HG02642 (cell line): ENCODE measurements around the gene UBR7.
"Not testable (repeated sequence)": the region's sequence is repeated elsewhere in the genome, so short reads cannot be mapped to it uniquely, and the experiment has no call there.

ENCODE experiments used
- ATAC-seq: cut with Tn5 transposase; IDR thresholded peaks from one replicate; pipeline ENCODE4 v1.9.1; 2021; ENCODE audit warnings: mild to moderate bottlenecking; ENCODE audit not compliant: unreplicated experiment, poor library complexity

UBR7 gene, protein sequence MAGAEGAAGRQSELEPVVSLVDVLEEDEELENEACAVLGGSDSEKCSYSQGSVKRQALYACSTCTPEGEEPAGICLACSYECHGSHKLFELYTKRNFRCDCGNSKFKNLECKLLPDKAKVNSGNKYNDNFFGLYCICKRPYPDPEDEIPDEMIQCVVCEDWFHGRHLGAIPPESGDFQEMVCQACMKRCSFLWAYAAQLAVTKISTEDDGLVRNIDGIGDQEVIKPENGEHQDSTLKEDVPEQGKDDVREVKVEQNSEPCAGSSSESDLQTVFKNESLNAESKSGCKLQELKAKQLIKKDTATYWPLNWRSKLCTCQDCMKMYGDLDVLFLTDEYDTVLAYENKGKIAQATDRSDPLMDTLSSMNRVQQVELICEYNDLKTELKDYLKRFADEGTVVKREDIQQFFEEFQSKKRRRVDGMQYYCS

DNA sequence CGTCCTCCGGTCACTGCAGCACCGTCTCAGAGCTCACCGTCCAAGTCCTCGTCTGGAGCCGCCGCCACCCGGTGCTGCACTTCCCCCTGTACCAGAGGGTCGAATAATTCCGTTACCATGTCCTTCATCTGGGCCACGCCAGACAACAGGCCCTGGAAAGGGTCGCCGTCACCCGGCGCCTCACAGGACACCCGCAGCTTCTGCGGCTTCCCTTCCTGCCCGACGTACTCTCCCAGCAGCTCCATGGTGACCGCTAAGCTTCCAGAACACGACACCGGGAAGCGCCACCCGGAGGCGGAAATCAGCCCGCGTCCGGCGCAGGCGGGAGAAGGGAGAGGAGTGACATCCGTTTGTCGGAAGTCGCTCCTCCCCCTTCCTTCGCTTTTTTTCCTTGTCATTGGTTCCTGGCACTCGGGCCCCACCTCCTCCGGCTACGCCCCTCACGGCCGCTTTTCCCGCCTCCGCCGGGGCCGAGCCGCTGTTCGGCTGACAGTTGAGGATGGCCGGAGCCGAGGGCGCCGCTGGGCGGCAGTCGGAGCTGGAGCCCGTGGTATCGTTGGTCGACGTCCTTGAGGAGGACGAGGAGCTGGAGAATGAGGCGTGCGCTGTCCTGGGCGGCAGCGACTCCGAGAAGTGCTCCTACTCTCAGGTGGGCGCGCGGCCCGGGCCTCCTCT, at the start of gene UBR7, which contains the start of gene GON7:
TSS of gene UBR7 (plus strand) at position 464 of the 675 bp plus-strand sequence. CDS start at position 500, 36 bp downstream.
TSS of gene GON7 (minus strand) at position 273 of the 675 bp plus-strand sequence. CDS start at position 245, 28 bp downstream.
- ATAC-seq: peak; percentile 86

DNA sequence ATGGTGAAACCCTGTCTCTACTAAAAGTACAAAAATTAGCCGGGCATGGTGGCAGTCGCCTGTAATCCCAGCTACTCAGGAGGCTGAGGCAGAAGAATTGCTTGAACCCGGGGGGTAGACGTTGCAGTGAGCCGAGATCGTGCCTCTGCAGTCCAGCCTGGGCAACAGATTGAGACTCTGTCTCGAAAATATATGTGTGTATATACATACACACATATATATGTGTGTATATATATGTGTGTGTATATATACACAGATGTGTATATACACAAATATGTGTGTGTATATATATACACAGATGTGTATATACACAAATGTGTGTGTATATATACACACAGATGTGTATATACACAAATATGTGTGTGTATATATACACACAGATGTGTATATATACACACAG, 48.7 kb upstream of the UBR7 start:
- ATAC-seq: not testable (repeated sequence)

DNA sequence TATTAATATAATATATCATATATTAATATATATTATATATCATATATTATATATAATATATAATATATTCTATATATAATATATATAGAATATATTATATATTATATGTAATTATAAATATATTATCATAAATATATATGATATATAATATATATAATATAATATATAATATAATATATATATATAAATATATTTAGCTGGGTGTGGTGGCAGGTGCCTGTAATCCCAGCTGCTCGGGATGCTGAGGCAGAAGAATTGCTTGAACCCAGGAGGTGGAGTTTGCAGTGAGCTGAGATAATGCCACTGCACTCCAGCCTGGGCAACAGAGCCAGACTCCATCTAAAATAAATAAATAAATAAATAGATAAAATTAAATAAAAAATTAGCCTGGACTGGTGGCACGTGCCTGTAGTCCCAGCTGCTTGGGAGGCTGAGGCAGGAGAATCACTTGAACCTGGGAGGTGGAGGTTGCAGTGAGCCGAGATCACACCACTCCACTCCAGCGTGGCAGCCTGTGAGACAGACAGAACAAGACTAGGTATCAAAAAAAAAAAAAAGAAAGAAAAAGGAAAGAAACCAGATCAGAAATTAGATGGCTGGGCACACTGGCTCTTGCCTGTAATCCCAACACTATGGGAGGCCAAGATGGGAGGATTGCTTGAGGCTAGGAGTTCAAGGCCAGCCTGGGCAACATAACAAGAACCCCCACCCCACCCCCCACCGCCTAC, 47.3 kb upstream of the UBR7 start:
- ATAC-seq: not testable (repeated sequence)

DNA sequence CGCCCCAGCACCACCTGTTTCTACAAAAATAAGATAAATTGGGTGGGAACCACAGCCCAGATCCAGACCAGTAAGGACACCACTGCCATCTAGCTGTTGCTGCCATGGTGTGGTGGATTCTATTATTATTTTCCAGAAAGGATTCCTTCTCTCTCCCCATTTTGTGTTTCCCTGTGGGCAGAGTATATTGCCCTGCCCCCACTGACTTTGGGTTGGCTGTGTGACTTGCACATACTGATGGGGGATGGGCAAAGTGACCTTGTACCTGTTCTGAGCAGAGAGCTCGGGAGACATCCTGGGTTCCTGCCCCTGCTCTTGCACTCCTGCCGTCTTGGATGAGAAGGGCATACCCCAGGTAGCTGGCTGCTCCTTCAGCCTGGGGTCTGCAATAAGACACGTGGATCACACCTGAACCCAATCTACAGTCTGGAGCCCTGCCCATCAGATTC, 46.7 kb upstream of the UBR7 start:
- no peak for ATAC-seq

DNA sequence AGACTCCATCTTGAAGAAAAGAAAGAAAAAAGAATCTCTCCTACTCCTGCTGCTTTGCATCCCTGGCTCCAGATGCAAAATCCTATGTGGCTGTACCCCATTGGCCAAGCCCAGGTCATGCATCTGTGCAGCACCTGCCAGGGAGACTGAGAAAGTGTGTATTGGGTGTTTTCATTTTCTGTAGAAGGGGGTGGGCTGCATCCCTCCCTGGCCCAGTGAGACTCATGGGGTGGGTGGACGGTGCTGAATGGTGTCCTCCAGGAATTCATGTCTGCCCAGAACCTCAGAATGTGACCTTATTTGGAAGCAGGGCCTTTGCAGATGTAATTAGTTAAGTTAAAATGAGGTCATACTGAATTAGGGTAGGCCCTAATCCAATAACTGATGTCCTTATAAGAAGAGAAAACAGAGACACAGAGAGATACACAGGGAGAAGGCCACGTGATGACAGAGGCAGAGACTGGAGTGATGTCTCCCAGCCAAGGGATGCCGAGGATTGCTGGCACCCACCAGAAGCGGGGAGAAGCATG, 45.6 kb upstream of the UBR7 start:
- ATAC-seq: no peak

DNA sequence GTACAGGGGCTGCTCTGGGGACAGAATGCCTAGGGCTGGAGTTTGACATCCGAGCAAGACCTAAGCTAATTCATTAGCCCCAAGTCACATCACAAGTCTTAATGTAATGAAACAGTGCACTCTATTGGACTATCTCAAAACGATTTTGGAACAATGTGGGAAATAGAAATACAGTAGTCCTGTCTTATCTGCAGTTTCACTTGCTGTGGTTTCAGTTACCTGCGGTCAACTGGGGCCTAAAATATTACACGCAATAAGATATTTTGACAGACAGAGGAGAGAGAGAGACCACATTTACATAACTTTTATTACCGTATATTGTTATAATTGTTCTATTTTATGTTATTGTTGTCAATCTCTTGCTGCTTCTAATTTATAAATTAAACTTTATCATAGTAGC, 43.5 kb upstream of the UBR7 start:
- no peak for ATAC-seq

DNA sequence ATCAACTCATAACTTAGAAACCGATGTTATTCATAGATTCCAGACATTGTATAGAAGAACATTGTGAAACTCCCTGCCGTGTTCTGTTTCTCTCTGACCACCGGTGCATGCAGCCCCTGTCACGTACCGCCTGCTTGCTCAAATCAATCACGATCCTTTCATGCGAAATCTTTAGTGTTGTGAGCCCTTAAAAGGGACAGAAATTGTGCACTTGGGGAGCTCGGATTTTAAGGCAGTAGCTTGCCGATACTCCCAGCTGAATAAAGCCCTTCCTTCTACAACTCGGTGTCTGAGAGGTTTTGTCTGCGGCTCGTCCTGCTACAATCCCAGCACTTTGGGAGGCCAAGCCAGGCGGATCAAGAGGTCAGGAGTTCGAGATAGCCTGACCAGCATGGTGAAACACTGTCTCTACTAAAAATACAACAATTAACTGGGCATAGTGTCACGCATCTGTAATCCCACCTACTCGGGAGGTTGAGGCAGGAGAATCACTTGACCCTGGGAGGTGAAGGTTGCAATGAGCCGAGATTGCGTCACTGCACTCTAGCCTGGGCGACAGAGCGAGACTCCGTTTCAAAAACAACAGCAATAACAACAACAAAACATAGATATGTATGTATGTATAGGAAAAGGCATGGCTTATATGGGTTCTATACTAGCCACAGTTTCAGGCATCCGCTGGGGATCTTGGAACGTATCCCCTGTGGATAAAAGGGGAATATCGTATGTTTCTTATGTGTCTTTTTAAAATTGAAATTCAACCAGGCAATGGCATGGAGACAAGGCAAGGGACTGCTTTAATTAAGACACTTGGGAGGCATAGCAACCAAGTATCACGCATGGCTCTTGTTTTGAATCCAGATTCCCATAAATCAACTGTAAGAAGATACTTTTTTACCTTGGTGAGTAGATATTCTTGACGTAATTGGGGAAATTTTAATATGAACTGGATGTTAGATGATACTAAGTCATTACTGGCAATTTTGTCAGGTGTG, 41.5 kb upstream of the UBR7 start:
- not testable (repeated sequence) for ATAC-seq

DNA sequence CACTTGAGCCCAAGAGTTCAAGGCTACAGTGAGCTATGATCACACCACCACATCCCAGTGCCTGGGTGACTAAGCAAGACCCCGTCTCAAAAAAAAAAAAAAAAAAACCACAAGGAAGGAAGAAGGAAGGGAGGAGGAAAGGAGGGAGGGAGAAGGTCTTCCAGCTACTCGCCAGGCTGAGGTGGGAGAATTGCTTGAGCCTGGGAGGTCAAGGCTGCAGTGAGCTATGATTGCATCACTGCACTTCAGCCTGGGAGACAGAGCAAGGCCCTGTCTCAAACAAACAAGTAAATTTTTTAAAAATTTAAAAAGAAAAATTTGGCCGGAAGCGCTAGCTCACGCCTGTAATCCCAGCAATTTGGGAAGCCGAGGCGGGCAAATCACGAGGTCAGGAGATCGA, 38.4 kb upstream of the UBR7 start:
- not testable (repeated sequence) for ATAC-seq

DNA sequence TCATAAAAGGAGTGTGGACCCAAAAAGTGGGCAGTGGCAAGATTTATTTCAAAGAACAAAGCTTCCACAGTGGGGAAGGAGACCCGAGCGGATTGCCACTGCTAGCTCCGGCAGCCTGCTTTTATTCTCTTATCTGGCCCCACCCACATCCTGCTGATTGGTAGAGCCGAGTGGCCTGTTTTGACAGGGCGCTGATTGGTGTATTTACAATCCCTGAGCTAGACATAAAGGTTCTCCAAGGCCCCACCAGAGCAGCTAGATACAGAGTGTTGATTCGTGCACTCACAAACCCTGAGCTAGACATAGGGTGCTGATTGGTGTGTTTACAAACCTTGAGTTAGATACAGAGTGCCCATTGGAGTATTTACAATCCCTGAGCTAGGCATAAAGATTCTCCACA, 37.4 kb upstream of the UBR7 start:
- ATAC-seq: not testable (repeated sequence)

DNA sequence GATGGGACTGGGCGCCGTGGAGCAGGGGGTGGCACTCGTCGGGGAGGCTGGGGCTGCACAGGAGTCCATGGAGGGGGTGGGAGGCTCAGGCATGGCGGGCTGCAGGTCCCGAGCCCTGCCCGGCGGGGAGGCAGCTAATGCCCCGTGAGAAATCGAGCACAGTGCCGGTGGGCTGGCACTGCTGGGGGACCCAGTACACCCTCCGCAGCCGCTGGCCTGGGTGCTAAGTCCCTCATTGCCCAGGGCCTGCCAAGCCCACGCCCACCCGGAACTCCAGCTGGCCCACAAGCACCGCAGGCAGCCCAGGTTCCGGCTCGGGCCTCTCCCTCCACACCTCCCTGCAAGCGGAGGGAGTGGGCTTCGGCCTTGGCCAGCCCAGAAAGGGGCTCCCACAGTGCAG, 36.9 kb upstream of the UBR7 start:
- not testable (repeated sequence) for ATAC-seq

DNA sequence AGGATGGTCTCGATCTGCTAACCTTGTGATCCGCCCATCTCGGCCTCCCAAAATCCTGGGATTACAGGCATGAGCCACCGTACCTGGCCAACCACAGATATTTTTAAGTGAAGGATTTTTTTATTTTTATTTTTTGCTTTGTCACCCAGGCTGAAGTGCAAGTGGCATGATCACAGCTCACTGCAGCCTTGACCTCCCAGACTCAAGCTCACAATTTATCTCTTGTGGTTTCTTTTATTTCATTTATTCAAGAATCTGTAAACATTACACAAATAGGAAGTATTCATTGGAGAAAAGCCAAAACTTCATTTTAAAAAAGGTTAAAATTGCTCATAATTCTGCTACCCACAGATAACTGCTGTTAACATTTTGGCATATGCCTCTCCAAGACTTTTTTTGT, 35.7 kb upstream of the UBR7 start:
- no peak for ATAC-seq

DNA sequence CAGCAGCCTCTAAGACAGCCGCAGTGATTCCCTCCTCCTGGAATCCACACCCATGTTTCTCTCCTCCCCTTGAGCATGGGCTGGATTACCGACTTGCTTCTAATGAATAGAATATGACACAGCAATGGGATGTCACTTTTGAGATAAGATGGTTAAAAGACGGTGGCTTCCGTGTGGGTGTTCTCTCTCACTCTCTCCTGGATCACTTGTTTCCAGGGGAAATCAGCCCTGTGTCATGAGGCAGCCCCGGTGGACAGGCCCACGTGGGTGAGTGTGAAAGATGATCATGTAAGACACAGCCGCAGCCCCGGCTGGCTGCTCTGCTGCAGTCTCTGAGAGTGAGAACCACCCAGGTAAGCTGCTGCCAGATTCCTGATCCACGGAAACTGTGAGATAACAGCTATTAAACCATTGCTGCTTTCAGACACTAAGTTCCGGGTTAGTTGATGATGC, 33.1 kb upstream of the UBR7 start:
- no peak for ATAC-seq

DNA sequence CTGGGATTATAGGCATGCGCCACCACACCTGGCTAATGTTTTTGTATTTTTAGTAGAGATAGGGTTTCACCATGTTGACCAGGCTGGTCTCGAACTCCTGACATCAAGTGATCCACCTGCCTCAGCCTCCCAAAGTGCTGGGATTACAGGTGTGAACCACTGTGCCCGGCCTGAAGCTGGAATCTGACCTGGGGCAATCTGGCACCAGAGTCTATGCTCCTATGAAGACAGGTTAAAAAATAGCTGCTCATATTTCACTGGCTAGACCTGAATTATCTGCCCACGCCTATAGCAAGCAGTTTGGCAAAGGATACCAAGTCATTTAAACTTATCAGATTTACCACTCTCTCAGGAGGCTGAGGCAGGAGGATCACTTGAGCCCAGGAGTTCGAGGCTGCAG, 32.3 kb upstream of the UBR7 start:
- not testable (repeated sequence) for ATAC-seq

DNA sequence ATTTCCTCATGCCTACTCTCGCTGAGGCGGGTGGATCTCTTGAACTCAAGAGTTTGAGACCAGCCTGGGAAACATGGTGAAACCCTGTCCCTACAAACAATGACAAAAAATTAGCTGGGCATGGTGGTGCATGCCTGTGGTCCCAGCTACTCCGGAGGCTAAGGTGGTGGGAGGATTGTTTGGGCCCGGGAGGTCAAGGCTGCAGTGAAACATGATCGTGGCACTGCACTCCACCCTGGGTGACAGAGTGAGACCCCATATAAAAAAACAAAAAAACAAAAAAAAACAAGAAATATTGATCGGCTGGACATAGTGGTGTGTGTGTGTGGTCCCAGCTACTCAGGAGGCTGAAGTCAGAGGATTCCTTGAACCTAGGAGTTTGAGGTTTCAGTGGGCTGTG, 31.6 kb upstream of the UBR7 start:
- no peak for ATAC-seq

DNA sequence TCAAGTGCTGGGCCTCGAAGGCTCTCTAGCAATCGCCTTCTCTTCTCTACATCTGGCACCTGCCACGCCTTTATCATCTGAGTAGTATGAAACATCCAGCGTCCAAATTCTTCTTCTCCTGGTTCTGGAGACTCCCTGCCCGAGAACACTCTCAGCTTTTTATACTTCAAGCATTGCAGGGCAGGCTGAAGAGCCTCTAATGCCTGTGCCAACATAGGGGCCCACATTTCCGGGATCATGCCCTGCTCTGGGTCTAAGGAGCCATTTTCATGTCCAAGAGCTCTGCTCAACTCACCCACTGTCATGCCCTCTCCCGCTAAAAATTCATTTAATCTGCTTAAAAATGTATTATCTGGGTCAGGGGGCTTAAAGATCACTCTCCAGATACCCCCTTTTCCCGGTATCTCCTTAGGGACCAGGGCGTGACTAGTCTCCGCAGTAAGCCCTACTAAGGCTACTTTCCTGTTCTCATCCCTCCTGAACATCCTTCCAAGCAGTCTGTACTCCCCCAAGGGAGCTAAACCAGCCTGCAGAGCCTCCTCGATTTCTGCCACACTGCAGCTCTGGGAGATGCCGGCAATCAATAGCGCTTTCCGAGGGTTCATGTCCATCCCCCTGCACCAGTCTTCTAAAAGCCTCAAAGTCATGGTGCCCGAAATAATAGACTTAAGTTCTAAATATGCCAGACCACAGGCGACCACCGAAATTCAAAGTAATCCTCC, 23.3 kb upstream of the UBR7 start:
- ATAC-seq: no peak

DNA sequence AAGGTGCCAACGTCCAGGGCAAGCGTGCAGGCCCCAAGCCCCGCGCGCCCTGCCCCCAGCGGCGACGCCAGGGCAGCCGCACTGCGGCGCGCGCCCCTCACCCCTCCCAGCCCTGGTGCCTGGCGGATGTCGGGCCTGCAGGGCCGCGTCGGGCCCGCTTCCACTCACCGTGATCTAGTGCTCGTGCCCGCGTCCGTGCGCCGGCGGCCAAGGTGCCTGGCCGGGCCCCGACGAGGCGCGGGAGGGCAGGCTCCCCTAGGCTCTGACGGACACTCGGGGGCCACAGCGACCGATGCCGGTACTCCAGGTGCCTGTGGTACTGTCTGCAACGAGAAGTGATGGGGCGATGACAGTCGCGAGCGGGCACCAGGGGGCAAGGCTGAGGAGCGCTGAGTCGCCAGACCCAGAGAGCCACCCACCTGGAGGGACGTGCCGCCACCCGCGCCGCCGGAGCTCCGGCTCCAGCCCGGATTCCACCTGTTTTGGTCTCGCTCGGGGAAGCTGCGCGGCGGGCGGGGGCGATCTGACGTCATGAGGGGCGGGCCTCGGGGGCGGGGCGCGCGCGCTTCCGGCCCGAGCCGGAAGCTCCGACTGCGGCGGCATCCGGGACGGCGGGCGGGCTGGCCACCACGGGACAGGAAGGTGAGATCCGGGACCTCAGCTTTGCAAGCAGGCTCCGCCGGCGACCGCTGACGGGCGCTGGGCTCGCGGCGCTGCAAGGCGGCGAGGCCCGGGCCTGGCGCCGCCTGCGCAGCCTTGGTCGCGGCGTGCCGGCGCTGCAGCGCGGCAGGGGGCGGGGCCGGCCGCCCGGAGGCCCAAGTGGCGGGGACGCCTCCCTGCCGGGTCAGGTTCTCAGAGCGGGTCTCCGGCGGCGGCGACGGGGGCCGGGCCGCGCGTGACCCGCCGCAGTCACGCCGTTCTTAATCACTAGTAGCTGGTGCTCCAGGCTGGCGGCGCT, 22.4 kb upstream of the UBR7 start, which contains the start of the genes LYSET and MOAP1:
TSS of gene LYSET (plus strand) at position 927 of the 958 bp plus-strand sequence. CDS start 89 bp downstream, outside the sequence.
TSS of gene MOAP1 (minus strand) at position 507 of the 958 bp plus-strand sequence. CDS start 655 bp downstream, outside the sequence.
- ATAC-seq: peak; percentile 88

DNA sequence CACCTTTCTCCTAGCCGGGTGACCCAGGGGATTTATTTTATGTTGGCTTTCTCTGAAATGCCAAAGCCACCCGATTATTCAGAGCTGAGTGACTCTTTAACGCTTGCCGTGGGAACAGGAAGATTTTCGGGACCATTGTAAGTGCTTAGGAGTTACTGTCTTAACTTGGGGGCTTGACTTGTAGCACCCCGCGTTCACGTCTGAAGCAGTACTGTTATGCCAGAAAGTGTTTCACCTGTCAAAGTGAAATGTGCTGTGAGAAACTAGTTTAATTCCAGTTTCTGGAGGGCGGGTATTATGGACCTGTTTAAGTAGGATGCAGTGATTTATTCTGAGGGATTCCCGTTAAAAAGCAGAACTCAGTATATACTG, 21.7 kb upstream of the UBR7 start:
- no peak for ATAC-seq
